ENCODE results near the gene IFNA4.
"Not testable (repeated sequence)": the region's sequence is repeated elsewhere in the genome, so short reads cannot be mapped to it uniquely, and the experiment has no call there.

IFNA4 gene

GRCh38 chr9:21187487-21187886, at the start of gene IFNA4:
TSS of gene IFNA4 (minus strand) at chr9:21187587. CDS start at chr9:21187531, 56 bp downstream.
- not testable (repeated sequence) for DNase-seq (ENCODE audit: low spot score)

GRCh38 chr9:21236360-21236714, 49.0 kb upstream of the IFNA4 start:
- not testable (repeated sequence) for DNase-seq (ENCODE audit: low spot score)

- not testable (repeated sequence) for DNase-seq (ENCODE audit: low spot score)
These were observed 48.3 kb upstream of the IFNA4 start for GRCh38 chr9:21235468-21236359.

GRCh38 chr9:21234153-21234687, 46.8 kb upstream of the IFNA4 start:
- DNase-seq (ENCODE audit: low spot score): no peak

- no peak for DNase-seq (ENCODE audit: low spot score)
These were observed 45.9 kb upstream of the IFNA4 start for GRCh38 chr9:21233258-21233657.

GRCh38 chr9:21228122-21228521, 40.7 kb upstream of the IFNA4 start, which contains the start of gene IFNA17:
TSS of gene IFNA17 (minus strand) at chr9:21228222. CDS start at chr9:21228173, 49 bp downstream.
- DNase-seq (ENCODE audit: low spot score): no peak

GRCh38 chr9:21217211-21217610, 29.8 kb upstream of the IFNA4 start, which contains the start of gene IFNA16:
TSS of gene IFNA16 (minus strand) at chr9:21217311. CDS start at chr9:21217305, 6 bp downstream.
- not testable (repeated sequence) for DNase-seq (ENCODE audit: low spot score)

GRCh38 chr9:21213411-21214326, 26.3 kb upstream of the IFNA4 start:
- DNase-seq (ENCODE audit: low spot score): not testable (repeated sequence)

GRCh38 chr9:21212160-21212559, 24.8 kb upstream of the IFNA4 start:
- DNase-seq (ENCODE audit: low spot score): not testable (repeated sequence)

- DNase-seq (ENCODE audit: low spot score): not testable (repeated sequence)
These were observed 23.4 kb upstream of the IFNA4 start for GRCh38 chr9:21210782-21211181.

- DNase-seq (ENCODE audit: low spot score): no peak
These were observed 22.9 kb upstream of the IFNA4 start for GRCh38 chr9:21210311-21210710.

- DNase-seq (ENCODE audit: low spot score): not testable (repeated sequence)
These were observed 19.7 kb upstream of the IFNA4 start, which contains the start of gene IFNA10 for GRCh38 chr9:21207043-21207442. TSS of gene IFNA10 (minus strand) at chr9:21207143. CDS start at chr9:21207097, 46 bp downstream.

GRCh38 chr9:21205204-21205603, 17.8 kb upstream of the IFNA4 start:
- no peak for DNase-seq (ENCODE audit: low spot score)

- DNase-seq (ENCODE audit: low spot score): not testable (repeated sequence)
These were observed 14.7 kb upstream of the IFNA4 start, which contains the start of gene IFNA7 for GRCh38 chr9:21202105-21202504. TSS of gene IFNA7 (minus strand) at chr9:21202205. CDS start at chr9:21202165, 40 bp downstream.

GRCh38 chr9:21194867-21195776, 7.7 kb upstream of the IFNA4 start:
- not testable (repeated sequence) for DNase-seq (ENCODE audit: low spot score)

- not testable (repeated sequence) for DNase-seq (ENCODE audit: low spot score)
These were observed 4.3 kb downstream of the IFNA4 start for GRCh38 chr9:21182810-21183736.

GRCh38 chr9:21174671-21175070, 12.7 kb downstream of the IFNA4 start:
- no peak for DNase-seq (ENCODE audit: low spot score)

GRCh38 chr9:21172156-21172555, 15.2 kb downstream of the IFNA4 start:
- no peak for DNase-seq (ENCODE audit: low spot score)

GRCh38 chr9:21171351-21171750, 16.0 kb downstream of the IFNA4 start:
- DNase-seq (ENCODE audit: low spot score): no peak

GRCh38 chr9:21166560-21166959, 20.8 kb downstream of the IFNA4 start, which contains the start of gene IFNA21:
TSS of gene IFNA21 (minus strand) at chr9:21166660. CDS start at chr9:21166612, 48 bp downstream.
- DNase-seq (ENCODE audit: low spot score): not testable (repeated sequence)

Data from germinal center (tissue), 1 donor.